GM12873 (cell line): Measurements from ENCODE around the gene ING4.

ENCODE experiments used
- TF ChIP-seq, protein P1 (sequence below): IDR thresholded peaks from 2 replicates; pipeline ENCODE4 v1.5.1; 2012; ENCODE audit warnings: low read depth, mild to moderate bottlenecking, moderate library complexity, low read length, control low read depth; ENCODE audit not compliant: insufficient read depth; ENCODE audit errors: missing control alignments

ING4 gene

DNA sequence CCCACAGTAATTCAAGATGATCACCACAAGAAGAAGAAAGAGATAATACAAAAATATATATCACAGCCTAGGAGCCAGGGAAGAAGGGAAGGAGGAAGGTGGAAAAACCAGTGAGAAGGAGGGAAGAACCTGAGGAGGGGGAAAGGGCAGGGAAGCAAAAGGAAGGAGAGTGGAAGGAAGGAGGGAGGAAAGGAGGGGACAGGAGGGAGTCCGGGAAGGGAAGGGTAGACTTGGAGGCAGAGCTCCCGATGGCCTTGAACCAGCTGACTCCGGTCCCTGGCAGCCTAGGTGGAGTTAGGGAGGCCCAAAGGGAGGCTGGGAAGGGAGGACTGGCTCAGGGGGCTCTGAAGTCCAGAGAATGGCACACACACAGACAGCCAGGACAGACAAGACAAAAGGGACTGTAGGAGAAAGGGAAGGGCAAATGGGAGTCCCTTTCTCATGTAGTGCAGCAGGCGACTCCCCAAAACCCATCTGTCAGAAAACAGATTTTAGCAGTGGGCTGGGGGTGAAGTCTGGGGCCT lies 31.0 kb upstream of the ING4 start:
- TF ChIP-seq, protein P1, sequence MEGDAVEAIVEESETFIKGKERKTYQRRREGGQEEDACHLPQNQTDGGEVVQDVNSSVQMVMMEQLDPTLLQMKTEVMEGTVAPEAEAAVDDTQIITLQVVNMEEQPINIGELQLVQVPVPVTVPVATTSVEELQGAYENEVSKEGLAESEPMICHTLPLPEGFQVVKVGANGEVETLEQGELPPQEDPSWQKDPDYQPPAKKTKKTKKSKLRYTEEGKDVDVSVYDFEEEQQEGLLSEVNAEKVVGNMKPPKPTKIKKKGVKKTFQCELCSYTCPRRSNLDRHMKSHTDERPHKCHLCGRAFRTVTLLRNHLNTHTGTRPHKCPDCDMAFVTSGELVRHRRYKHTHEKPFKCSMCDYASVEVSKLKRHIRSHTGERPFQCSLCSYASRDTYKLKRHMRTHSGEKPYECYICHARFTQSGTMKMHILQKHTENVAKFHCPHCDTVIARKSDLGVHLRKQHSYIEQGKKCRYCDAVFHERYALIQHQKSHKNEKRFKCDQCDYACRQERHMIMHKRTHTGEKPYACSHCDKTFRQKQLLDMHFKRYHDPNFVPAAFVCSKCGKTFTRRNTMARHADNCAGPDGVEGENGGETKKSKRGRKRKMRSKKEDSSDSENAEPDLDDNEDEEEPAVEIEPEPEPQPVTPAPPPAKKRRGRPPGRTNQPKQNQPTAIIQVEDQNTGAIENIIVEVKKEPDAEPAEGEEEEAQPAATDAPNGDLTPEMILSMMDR: no peak

DNA sequence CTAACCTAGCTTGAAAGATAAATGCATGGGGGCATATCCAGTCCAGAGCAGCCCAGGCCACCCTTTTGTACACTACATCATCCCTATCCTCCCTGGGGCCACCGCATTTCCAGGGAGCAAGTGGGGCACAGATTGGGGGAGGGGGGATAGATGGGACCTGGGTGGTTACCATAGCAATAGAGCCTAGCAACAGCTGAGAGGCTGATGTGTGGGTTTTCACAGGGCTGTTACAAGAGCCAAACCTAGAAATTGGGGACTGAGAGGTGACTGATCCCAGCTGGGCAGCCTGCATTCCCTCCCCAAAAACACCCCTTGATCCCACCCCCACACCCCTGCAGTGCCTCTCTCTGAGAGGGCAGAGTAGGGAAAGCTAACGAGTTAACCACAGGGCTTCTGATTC lies 30.0 kb upstream of the ING4 start:
- TF ChIP-seq, protein P1: no peak

DNA sequence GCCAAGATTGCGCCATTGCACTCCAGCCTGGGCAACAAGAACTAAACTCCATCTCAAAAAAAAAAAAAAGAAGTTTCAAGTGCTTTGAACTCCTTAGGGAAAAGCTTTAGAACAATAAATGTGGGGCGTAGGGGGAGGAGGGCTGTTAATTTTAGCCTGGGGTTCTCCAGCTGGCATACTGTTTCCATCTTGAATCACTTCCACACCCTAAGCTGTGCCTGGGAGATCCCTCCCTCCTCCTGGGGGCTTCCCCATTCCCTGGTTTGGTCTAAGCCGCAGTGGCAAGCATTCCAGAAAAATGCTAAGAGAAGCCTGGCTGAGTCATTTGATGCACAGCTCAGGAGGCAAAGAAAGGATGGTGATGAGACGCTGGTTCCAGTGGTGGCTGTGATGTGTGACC lies 28.6 kb upstream of the ING4 start:
- TF ChIP-seq, protein P1: no peak

DNA sequence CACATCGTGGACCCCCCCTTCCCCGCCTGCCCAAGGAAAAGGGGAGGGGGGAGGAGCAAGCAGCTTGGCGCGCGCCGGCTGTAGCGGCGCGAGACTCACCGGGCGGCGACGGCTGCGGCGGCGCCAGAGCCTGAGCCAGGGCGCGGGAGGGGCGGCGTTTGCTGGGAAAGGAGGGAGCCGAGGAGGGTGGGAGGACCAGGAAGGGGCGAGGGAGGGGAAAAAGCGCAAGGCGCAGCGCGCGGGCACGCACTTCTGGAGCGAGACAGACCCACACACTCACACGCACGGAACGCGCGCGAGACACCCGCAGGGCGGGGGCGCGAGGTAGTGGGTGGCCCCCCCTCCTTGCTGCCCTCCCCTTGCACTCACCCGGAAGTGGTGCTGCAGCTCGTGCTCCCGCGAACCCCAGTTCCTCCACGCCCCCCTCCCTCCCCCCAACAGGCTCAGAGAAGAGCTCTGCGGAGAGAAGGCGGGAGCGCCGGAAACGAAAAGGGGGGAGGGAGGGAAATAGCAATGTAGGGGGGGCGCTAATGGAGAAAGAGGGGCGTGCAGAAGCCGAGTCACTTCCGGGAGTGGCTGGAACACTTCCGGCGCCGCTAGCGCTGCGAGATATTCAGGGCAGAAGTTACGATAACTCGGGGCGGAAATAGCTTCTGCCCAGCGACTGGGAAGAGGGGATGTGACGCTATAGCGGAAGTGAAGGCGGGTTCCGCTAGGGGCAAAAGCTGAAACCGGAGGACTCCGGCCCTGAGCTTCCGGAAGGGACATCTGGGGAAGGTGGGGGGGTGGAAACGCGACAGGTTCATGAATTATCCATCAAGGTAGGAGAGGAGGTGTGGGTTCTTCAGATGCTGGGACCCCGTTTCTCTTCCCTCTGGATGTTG lies 26.3 kb upstream of the ING4 start, which contains the start of gene ZNF384:
Gene ZNF384, minus strand, starts transcription at position 377 of the 884 bp plus-strand sequence. CDS start 9,855 bp downstream, outside the sequence.
- TF ChIP-seq, protein P1: peak; percentile 17

DNA sequence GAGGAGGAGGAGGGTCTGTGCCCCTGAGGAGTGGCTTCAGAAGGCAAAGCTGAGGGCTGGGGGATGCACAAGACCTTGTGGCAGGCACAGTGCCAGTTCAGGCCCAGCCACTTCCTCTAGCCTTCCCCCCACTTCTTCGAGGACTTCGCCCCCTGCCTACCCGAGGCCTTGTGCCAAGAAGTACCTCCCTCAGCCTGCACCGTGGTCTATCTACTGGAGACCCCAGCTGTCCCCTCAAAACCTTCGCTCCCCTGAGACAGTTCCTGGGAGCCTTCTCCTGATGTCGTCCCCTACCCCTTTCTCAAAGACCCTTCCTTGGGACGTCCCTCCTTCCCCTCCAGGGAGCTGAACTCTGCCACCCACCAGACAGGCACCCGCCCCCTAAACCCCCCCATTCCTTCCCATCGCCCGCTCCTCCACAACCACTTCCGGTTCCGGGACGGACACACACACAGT lies 25.7 kb upstream of the ING4 start:
- TF ChIP-seq, protein P1: no peak

DNA sequence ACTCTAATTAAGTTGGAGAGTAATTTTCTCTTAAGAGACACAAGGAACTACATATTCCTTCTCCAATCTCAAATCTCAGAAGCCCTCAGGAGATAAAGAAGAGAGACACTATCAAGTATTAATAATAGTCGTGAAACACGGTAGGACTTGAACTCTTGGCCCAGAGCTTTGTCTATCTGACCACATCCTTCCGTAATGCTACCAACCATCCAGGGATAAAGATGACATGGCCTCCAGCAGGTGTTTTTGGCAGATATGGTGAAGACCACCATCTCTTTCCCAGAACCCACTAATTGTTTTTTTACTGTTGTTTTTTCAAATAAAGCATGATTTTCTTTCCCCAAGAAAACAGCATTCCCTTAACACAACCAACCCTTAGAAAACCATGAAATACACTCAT lies 22.9 kb upstream of the ING4 start:
- TF ChIP-seq, protein P1: no peak

DNA sequence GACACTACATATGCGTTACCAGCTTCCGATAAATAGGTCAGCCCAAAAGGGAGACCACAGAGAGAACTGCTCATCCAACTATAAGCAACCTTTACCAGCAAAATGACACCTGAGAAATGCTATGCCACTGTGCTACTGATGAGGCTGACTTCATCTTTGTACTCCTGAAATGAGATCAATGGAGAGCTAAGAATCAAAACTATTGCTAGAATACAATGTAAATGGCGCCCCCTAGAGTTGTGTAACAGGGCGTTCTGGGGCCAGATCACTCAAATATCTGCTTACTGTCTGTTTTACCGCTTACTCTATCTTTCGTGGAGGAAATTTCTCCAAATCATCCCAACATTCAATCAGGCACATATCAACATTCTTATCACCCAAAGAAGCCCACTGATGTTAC lies 21.7 kb upstream of the ING4 start:
- TF ChIP-seq, protein P1: peak; percentile 65
